HG03342 (cell line): ENCODE measurements around the gene SLX4IP.

Experiments used
- ATAC-seq: cut with Tn5 transposase; IDR thresholded peaks from one replicate; pipeline ENCODE4 v1.9.1; 2021; ENCODE audit warnings: mild to moderate bottlenecking, moderate library complexity; ENCODE audit not compliant: unreplicated experiment

SLX4IP gene

DNA sequence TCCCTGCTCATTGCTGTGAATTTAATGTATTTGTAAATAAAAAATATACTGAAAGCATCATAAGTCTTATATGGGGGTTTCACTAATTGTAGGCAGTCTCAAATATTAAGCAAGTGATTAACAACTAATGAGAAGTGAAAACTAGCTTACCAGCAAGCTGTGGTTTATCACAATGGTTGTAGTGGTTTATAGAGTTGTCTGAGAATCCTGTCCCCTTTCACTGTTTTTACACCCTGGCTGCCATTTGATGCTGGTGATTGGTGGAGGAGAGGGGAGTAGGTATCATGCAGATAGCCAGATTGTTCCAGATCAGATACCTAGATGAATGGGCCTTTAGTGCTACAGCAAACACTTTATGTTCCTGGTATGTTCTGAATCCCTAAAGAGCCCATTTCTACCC, 7.1 kb upstream of the SLX4IP start:
- no peak for ATAC-seq

GRCh38 chr20:10429443-10429981, 5.6 kb upstream of the SLX4IP start:
- ATAC-seq = no peak

DNA sequence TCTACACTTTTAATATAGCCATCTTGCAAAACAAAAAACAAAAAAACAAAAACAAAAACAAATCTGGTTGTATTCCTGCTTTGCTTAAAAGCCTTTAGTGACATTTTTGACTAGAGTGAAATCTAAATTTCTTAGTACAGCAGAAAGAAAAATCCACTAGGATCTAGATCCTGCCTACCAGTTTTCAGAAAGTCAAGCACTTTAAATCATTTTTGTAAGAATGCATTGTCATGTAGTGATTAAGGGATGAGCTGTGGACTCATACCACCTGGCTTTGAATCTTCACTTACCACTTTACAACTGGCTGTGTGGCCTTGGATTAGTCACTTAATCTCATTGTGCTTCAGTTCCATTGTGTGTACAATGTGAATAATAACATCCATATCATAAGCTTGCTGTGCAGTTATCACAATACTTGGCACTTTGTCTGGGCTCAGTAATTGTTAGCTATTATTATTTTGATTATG, 5.1 kb upstream of the SLX4IP start:
- no peak for ATAC-seq

DNA sequence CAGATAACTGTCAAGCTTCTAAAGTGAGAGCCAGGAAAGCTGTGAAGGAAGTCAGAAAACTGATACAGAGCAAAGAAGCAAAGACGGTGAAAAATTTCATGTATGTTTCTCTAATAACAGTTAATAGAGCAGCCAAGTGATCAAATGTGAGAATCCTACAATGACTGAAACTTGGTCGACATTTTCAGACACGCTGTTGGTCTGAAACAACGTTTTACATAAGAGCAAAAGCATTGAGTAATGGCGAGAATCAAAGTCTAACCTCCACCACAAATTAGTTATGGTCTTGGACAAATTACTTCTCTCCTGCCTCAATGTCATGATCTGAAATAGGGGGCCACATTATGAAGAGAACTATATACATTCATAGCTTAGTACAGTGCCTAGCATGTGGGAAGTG, 4.4 kb upstream of the SLX4IP start:
- ATAC-seq = no peak

DNA sequence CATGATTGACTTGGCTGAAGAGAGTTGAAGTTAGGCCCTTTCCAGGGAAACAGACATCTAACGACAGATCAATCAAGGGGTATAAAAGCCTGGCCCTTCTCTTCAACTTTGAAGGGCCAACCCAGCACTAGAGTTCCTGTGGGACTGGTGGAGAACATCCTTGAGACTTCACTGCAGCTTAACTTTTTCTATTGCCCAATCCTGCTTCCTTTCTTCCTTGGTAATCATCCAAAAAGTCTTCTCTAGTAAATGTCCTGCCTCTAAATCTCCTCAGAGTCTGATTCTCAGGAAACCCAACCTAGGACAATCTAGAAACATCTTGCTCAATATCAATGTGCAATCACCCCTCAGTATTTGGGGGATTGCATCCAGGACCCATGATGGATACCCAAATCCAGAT, 3.0 kb upstream of the SLX4IP start:
- ATAC-seq = no peak

DNA sequence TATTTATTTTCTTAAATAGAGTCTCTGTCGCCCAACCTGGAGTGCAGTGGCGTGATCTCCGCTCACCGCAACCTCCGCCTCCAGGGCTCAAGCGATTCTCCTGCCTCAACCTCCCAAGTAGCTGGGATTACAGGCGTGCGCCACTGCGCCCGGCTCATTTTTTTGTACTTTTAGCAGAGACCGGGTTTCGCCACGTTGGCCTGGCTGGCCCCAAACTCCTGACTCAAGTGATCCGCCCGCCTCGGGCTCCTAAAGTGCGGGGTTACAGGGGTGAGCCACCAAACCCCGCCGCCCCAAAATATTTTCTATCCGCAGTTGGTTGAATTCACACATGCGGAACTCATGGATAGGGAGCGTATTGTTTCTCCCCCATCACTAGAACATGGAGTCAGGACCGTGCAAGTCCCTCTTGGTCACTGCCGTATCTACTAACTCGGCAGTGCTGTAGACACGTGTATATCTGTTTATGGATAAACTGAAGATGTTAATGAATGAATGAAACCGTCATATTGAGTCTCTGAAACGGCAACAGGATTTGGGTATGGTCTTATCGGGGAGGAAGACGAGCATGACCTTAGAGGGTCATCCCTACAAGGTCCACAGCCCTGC, 2.0 kb upstream of the SLX4IP start:
- ATAC-seq = no peak

GRCh38 chr20:10433623-10434466, 1.3 kb upstream of the SLX4IP start, which contains the start of gene MKKS:
Gene MKKS (minus strand): TSS chr20:10434222. CDS start chr20:10413514, 20,708 bp downstream.
- ATAC-seq = peak; percentile 53

DNA sequence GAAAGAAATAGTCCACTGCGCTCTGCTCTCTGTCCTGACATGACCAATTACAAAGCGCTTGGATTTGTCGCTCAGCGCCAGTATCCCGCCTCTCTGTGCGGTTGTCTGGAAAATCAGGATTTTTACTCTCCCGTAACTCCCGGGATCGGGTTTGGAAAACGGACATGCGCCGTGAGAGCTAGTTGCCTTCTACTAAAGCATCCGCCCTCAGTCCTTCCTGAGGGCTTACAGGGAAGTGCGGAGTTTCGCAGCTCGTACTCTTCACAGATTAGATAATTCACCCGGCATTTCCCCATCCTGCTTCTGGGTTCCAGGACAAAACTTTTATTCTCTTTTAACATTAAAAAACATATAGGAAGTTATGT, 656 bp upstream of the SLX4IP start:
- peak; percentile 45 for ATAC-seq

DNA sequence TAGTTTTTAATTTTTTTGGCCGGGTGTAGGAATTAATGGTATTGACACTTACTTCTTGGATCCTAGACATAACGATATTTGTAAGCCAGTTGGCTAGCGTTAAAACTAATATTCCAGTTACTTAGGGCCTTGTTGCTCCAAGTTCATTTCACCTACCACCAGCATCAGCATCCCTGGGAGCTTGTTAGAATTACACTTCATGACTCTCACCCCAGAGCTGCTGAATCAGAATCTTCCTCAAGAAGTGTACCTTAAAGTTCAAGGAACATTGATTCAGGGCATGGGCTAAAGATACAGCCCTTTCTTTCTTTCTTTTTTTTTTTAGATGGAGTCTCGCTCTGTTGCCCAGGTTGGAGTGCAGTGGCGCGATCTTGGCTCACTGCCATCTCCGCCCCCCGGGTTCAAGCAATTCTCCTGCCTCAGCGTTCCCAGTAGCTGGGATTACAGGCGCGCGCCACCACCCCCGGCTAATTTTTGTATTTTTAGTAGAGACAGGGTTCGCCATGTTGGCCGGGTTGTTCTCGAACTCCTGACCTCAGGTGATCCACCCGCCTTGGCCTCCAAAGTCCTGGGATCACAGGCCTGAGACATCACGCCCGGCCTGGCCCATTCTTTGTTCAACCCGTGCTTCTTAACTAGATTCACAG, 1.1 kb downstream of the SLX4IP start:
- no peak for ATAC-seq

- no peak for ATAC-seq
Measured at GRCh38 chr20:10438217-10438616, 3.1 kb downstream of the SLX4IP start.

GRCh38 chr20:10443936-10444335, 8.8 kb downstream of the SLX4IP start:
- ATAC-seq = no peak

- ATAC-seq = no peak
Measured at GRCh38 chr20:10445758-10446157, 10.7 kb downstream of the SLX4IP start.

DNA sequence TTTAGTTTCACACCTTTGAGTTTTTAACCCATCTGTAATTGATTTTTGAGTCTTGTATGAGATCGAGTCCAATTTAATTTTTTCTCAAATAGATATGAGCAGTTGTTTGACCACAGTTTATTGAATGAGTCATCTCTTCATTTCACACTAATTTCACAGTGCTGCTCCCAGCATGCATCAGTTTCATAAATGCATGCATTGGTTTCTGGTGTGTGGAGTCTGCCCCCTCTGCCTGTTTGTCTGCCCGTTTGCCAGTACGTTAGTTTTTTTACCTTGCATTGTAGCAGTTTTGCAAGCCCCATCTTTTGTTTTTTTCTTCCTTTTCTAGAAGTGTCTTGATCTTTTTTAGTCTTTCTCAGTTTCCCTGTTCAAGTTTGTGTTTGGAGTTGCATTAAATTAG, 11.9 kb downstream of the SLX4IP start:
- ATAC-seq = peak; percentile 99

- ATAC-seq = no peak
Measured at GRCh38 chr20:10448270-10449156, 13.4 kb downstream of the SLX4IP start.

DNA sequence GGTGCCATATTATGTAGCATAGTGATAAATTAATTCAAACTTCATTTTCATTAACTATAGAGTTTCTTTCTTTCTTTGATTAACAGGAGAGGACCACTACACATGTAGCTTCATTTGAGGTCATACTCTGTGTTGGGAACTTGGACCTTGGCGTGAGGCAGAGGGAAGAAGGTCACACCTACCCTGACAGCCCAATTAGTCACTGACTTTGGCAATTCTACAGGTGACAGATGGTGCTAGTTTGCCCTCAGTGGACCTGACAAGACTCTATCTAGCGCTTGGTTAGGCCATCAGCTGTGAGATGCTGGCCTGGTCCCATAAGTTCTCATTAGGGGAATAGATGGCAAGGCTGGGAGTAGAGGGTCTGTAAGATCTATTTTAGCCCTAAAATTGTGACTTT, 14.2 kb downstream of the SLX4IP start:
- ATAC-seq = no peak

DNA sequence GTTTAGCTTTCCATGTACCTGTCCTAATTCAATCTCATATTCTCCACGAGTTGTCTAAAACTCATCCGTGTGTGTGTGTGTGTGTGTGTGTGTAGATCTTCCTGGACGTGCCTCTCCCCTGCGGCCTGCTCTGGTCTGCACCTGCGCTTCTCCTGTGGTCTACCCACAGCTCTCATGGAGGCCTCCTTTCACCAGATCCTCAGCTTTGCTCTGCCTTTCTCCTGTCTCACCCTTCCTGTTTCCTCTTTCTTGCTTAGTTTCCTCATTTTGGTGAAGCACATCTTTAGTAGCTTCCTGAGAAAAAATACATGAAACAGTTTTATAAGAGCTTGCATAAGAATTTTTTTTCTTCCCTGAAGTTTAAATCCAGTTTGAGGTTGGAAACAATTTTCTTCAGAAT, 18.1 kb downstream of the SLX4IP start:
- ATAC-seq = peak; percentile 93

DNA sequence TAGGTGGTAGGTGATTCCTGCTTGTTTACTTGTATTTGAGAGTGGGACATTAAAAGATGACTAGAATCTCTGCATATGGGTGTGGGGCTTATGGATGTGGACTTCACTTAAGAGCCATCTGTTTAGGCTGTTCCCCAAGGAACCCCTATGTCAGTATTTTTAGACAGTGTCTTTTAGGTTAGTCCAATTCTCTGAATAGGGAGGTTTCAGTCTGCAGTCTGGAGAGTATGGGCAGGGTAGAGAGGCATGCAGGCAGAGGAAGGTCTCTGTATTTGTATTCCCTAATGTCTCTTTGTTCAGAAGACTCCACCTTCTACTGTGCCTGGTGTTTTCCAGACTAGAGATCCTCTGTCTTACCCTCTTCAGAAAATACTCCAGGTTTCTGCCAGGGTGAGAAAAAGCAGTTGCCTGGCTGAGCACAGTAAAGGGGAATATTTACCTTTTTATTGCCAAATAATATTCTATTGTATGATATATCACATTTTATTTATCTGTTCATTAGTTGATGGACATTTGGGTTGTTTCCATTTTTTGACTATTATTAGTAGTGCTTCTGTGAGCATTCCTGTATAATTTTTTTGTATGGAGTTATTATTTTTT, 19.1 kb downstream of the SLX4IP start:
- no peak for ATAC-seq

DNA sequence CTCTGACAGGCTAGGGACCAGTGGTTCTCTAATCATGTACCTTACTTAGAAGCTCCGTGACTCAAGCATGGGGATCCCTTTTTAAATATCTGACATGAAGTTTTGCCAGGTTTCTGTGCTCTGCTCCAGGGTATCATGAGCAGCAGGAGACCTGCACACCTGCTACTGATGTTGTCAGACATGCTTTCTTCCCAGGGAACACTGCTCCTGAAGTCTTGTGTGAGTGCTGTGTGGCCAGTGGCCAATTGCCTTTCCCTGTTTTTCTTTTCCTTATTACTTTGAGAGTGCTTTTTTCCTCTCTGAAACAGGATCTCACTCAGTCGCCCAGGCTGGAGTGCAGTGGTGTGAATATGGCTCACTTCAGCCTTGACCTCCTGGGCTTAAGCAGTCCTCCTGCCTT, 26.4 kb downstream of the SLX4IP start:
- no peak for ATAC-seq

- no peak for ATAC-seq
Measured at GRCh38 chr20:10462516-10462915, 27.4 kb downstream of the SLX4IP start.

DNA sequence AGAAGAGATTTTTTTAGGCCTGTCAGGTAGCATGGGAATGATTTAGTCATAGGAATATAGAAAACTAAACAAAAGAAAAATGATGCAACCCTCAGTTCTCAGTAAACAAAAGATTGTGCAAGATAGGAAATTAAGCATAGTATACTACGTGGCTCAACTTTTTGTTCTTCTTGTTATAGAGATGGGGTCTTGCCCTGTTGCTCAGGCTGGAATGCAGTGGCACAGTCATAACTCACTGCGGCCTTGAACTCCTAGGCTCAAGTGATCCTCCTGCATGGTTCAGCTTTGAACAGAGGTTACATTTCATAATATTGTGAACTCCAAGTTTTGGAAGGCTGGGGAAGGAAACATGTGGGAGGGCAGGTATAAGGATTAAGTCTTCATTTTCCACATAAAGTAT, 28.5 kb downstream of the SLX4IP start:
- ATAC-seq = no peak
